IPS-NIHi11 (cell line): Measurements from ENCODE around the gene LRSAM1.

Source experiments
- DNase-seq: peaks from one replicate; pipeline ENCODE4 v3.0.0; 2012; ENCODE audit warnings: mixed read lengths, low spot score

Gene LRSAM1

GRCh38 chr9:127550751-127551150, 99.4 kb downstream of the LRSAM1 start:
- no peak for DNase-seq
